NT2/D1 (cell line): ENCODE results near the gene LIF.

Source experiments
- YY1 ChIP-seq: IDR thresholded peaks from 2 replicates; pipeline ENCODE4 v1.6.1; 2011; ENCODE audit not compliant: insufficient read length, insufficient read depth
- ZNF274 ChIP-seq: IDR thresholded peaks from 2 replicates; pipeline ENCODE4 v1.6.1; 2011; ENCODE audit warnings: mild to moderate bottlenecking, low read depth, low read length

GRCh38 chr22:30195245-30196140 is 51.1 kb downstream of the LIF start:
- TF ChIP-seq ZNF274 (no peak), YY1 (no peak)
